HEK293T (cell line): Measurements from ENCODE around the gene GRIP1.
"Not testable (repeated sequence)": the region's sequence is repeated elsewhere in the genome, so short reads cannot be mapped to it uniquely, and the experiment has no call there.

Experiments
- CTBP1 ChIP-seq: fragments of 450-650 bp; IDR thresholded peaks from 2 replicates; pipeline ENCODE4 v1.6.1; 2016; ENCODE audit warnings: borderline replicate concordance
- FOXA1 ChIP-seq: fragments of 450-650 bp; IDR thresholded peaks from 2 replicates; pipeline ENCODE4 v1.6.1; 2016; ENCODE audit warnings: mild to moderate bottlenecking
- HDGF ChIP-seq: fragments of 450-650 bp; IDR thresholded peaks from 2 replicates; pipeline ENCODE4 v1.6.1; 2017; ENCODE audit warnings: antibody characterized with exemption, borderline replicate concordance
- NFRKB ChIP-seq: fragments of 450-650 bp; IDR thresholded peaks from 2 replicates; pipeline ENCODE4 v1.6.1; 2016; ENCODE audit warnings: mild to moderate bottlenecking, moderate library complexity

DNA sequence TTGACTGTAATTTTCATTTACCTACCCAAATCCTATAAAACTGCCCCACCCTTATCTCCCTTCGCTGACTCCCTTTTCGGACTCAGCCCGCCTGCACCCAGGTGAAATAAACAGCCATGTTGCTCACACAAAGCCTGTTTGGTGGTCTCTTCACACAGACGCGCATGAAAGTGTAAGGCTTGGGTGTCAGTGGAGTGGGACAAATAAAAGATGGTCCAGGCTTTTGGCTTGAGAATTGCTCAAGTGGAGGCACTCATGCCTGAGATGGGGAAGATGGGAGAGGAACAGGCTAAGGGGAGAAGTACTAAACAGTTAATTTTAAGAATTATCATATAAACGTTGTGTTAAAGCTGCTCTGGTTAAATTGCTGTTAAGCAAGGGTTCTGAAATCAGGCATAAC, 180.8 kb downstream of the GRIP1 start:
- TF ChIP-seq FOXA1, CTBP1, NFRKB, HDGF: not testable (repeated sequence)
